WERI-Rb-1 (cell line): ENCODE results near the gene ZFYVE21.

Experiments used
- DNase-seq: peaks from one replicate; pipeline ENCODE4 v3.0.0-alpha.2; 2020
- H3K27ac ChIP-seq: fragments of 250-450 bp; sonication (Bioruptor Pico); 2 replicates; pipeline ENCODE4 v1.5.1; 2020; ENCODE audit warnings: mild to moderate bottlenecking, moderate library complexity
- H3K27me3 ChIP-seq: fragments of 250-450 bp; sonication (Bioruptor Pico); 2 replicates; pipeline ENCODE4 v1.5.1; 2021; ENCODE audit warnings: mild to moderate bottlenecking, low read depth, moderate library complexity; ENCODE audit not compliant: insufficient read depth, severe bottlenecking
- H3K36me3 ChIP-seq: fragments of 250-450 bp; sonication (Bioruptor Pico); 2 replicates; pipeline ENCODE4 v1.5.1; 2020; ENCODE audit warnings: mild to moderate bottlenecking, moderate library complexity
- H3K4me3 ChIP-seq: 2 replicates; pipeline ENCODE4 v1.5.1; 2011; ENCODE audit warnings: low read depth, mild to moderate bottlenecking, control low read depth, low read length
- H3K9me3 ChIP-seq: fragments of 250-450 bp; sonication (Bioruptor Pico); 2 replicates; pipeline ENCODE4 v1.5.1; 2021; ENCODE audit warnings: mild to moderate bottlenecking, moderate library complexity; ENCODE audit not compliant: severe bottlenecking
- CTCF ChIP-seq: IDR thresholded peaks from 2 replicates; pipeline ENCODE4 v1.5.1; 2011; ENCODE audit warnings: low read depth, mild to moderate bottlenecking, control low read depth, inconsistent platforms, low read length

Gene ZFYVE21

GRCh38 chr14:103675957-103676356 lies 39.7 kb upstream of the ZFYVE21 start:
- Histone ChIP-seq H3K27ac (no peak overlapping the region), H3K27me3 (no peaks in the 10 kb centered on the region), H3K9me3 (no peaks in the 10 kb centered on the region), H3K4me3 (no peak overlapping the region), H3K36me3 (peaks cover 92% of the 10 kb centered on the region)
- no peak for DNase-seq
- no peak for TF ChIP-seq CTCF

- no peaks in the 10 kb centered on the region for H3K27me3 ChIP-seq
- no peak overlapping the region for H3K27ac ChIP-seq
- H3K9me3 ChIP-seq, result no peaks in the 10 kb centered on the region
- H3K4me3 ChIP-seq, result no peak overlapping the region
- no peak for TF ChIP-seq CTCF
- DNase-seq, result no peak
- peaks cover 92% of the 10 kb centered on the region for H3K36me3 ChIP-seq
Measured at GRCh38 chr14:103676881-103677675, 38.5 kb upstream of the ZFYVE21 start.

GRCh38 chr14:103679351-103679750 lies 36.3 kb upstream of the ZFYVE21 start:
- H3K4me3 ChIP-seq, result no peak overlapping the region
- no peaks in the 10 kb centered on the region for H3K27me3 ChIP-seq
- TF ChIP-seq CTCF, result peak; percentile 93
- peaks cover 88% of the 10 kb centered on the region for H3K36me3 ChIP-seq
- DNase-seq, result peak; percentile 66
- H3K27ac ChIP-seq, result no peak overlapping the region
- no peaks in the 10 kb centered on the region for H3K9me3 ChIP-seq

- Histone ChIP-seq H3K9me3 (no peaks in the 10 kb centered on the region), H3K27me3 (no peaks in the 10 kb centered on the region), H3K4me3 (no peak overlapping the region), H3K36me3 (peaks cover 86% of the 10 kb centered on the region), H3K27ac (no peak overlapping the region)
- no peak for DNase-seq
- no peak for TF ChIP-seq CTCF
Measured at GRCh38 chr14:103680491-103681231, 34.9 kb upstream of the ZFYVE21 start.

- DNase-seq, result no peak
- Histone ChIP-seq H3K27ac (no peak overlapping the region), H3K27me3 (no peaks in the 10 kb centered on the region), H3K9me3 (no peaks in the 10 kb centered on the region), H3K36me3 (peaks cover 86% of the 10 kb centered on the region), H3K4me3 (no peak overlapping the region)
- no peak for TF ChIP-seq CTCF
Measured at GRCh38 chr14:103683139-103683538, 32.5 kb upstream of the ZFYVE21 start.
